HG03039 (cell line): ENCODE measurements around the gene CEP126.

Experiments
- ATAC-seq: cut with Tn5 transposase; IDR thresholded peaks from one replicate; pipeline ENCODE4 v1.9.1; 2021; ENCODE audit warnings: mild to moderate bottlenecking, moderate library complexity; ENCODE audit not compliant: unreplicated experiment

CEP126 gene

GRCh38 chr11:102006835-102007566 is 92.2 kb downstream of the CEP126 start:
- ATAC-seq, result no peak

DNA sequence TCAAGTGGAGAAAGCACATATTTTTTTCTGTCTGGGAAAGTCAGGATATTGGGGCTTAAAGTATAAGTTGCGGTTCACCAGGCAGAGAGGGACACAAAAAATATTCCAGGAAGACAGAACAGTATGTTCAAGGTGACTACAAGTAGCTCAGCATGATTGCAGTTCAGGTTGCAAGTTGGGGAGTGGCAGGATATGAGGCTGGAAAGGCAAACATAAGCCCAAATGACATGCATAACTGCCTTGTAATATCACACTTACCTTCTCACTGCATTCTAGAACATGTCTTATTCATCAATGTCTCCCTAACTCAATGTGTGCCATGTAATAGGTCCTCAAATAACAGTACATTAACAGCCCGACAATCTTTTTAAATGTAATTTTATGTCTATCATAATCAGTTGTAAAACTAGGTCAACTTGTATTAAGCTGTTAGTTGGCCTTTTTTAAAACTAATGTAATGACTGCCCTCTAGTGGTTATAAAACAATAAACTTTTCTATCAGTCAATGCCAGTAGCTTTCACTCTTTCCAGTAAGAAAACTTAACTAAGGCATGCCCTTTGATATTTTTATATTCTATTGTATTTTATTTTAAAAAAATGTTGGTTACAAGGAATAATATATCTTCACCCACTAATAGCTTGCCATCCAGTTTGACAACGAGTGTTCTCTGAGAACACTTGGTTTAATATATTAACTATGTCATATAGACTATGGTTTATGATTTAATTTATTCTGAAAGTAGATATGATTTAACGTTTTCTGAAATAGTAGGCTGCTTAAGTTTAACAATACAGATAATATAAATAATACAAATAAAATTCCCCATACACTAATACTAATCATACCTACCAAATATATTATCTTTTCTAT is 93.0 kb downstream of the CEP126 start:
- no peak for ATAC-seq

GRCh38 chr11:102010776-102011494 is 96.1 kb downstream of the CEP126 start:
- ATAC-seq, result no peak

DNA sequence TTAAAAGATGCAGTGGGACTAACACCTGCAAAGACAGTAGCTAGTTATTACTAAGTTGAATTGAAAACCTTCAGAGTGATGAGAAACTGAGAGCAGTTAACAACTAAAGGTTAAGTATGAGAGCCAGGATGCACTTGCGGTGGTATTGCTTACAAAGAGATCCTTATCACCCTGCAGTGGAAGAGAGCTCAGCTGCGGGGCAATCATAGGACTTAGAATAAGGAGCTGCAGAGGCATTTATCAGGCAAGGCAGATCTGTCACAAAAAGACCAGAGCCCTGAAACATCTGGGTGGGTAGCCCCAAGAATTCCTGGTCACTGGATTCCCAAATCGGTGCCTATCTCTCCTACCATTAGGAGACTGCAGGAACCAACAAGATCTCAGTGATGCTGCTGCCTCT is 98.1 kb downstream of the CEP126 start:
- ATAC-seq, result no peak

DNA sequence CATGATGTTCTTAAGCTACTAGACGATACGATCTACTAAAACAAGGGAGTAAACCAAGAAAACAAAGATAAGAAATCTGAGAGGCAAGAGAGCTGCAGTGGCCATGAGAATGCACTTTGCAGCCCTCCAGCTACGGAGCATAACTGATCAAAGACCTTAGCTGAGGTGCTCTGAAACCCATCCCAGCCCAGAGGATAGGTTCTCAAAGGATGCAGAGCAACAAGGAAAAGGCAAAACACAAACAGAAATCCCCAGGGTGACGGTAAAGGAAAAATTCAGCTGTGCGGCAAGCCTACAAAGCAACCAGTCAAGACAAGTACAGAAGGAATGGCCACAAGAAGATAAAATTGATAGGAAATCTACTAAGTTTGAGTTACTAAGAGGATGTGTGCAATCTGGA is 99.9 kb downstream of the CEP126 start:
- no peak for ATAC-seq

GRCh38 chr11:102017026-102017425 is 102.2 kb downstream of the CEP126 start:
- no peak for ATAC-seq

DNA sequence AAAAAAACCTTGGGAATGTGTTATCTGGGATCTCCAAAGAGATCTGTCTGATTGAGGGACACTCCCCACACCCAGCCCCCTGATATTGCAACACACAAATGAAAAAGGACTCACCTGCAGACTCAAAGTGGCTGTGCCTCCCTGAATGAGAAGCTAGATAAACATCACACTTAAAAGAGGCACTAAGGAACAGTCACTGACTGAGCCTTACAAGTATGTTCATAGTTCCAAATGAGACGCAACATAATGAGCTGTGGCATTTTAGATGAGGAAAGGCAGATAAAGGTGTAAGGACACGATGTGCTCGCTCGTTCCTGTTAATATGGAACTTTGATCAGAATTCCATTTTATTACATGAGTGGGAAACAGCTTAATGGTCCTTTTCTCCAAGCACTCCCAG is 111.4 kb downstream of the CEP126 start:
- ATAC-seq, result no peak

- no peak for ATAC-seq
Measured at GRCh38 chr11:102026959-102027358, 112.1 kb downstream of the CEP126 start.

DNA sequence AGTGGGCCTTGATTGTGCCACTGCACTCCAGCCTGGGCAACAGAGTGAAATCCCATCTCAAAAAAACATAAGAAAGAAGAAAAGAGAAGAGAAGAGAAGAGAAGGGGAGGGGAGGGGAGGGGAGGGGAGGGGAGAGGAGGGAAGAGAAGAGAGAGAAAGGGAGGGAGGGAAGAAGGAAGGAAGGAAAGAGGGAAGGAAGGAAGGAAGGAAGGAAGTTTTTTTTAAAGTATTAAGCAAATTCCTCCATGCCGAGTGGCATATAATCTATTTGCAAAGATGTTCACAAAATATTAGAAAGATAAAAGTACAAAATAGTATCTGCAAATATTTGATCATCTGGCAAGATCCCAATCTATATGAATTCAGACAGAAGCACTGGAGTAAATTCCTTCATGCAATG is 121.9 kb downstream of the CEP126 start:
- no peak for ATAC-seq

GRCh38 chr11:102046841-102047240 is 132.0 kb downstream of the CEP126 start:
- no peak for ATAC-seq

DNA sequence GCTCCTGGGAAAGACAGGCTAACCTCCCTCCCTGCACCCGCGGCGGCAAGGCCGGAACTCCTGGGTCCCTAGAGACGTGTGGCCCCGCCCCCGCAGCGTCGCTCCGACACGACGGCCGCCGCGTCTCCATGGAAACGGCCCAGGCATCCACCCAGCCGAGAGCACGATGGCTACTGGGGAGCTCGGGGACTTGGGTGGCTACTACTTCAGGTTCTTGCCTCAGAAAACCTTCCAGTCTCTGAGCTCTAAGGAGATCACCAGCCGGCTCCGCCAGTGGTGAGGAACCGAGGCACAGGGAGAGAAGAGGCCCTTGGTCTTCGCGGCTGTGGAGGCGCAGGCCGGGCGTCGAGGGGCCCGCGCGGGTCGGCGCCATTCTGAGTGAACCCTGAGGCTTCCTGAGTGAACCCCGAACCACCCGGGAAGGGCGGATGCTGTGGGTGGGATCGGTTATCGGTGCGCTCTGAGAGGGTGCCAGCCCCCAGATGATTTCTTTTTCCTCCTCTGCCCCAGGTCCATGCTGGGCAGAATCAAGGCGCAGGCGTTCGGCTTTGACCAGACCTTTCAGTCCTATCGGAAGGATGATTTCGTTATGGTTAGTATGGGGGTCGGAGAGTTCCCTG is 132.6 kb downstream of the CEP126 start, which contains the start of gene CFAP300:
Gene CFAP300, plus strand, starts transcription at position 133 of the 620 bp plus-strand sequence. Its CDS starts 34 bp downstream, at position 167.
- ATAC-seq, result no peak
